ENCODE measurements around the gene CCL21. TPM values are rescaled to one million over a fixed set of nuclear protein-coding genes. Genes with fewer than 3 reads are reported as not detected.
A peak's percentile ranks its signal among the peaks of the same experiment; 100 is the strongest.

CCL21 gene
- total RNA-seq, 1 experiment from 2014 or later: not detected

DNA sequence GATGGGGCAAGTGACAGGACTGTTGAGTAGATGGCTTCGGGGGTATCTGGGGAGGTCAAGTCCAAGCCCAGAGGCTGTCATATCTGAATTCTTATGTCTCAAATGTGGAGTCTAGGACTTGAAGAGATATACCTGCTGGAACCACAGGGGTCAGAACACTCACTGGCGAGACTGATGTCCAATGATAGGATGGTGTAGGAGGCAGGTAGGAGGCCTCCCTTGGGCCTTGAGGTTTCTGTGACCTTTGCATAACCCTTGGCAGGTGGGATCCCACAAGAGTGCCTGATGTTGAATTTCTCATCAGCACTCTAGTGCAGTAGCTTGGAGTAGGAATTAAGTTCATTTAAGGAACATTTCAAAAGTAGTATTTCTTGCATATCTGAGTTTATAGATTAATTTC is 2.8 kb downstream of the CCL21 start:
- DNase-seq (ENCODE audit: low spot score): no peak

DNA sequence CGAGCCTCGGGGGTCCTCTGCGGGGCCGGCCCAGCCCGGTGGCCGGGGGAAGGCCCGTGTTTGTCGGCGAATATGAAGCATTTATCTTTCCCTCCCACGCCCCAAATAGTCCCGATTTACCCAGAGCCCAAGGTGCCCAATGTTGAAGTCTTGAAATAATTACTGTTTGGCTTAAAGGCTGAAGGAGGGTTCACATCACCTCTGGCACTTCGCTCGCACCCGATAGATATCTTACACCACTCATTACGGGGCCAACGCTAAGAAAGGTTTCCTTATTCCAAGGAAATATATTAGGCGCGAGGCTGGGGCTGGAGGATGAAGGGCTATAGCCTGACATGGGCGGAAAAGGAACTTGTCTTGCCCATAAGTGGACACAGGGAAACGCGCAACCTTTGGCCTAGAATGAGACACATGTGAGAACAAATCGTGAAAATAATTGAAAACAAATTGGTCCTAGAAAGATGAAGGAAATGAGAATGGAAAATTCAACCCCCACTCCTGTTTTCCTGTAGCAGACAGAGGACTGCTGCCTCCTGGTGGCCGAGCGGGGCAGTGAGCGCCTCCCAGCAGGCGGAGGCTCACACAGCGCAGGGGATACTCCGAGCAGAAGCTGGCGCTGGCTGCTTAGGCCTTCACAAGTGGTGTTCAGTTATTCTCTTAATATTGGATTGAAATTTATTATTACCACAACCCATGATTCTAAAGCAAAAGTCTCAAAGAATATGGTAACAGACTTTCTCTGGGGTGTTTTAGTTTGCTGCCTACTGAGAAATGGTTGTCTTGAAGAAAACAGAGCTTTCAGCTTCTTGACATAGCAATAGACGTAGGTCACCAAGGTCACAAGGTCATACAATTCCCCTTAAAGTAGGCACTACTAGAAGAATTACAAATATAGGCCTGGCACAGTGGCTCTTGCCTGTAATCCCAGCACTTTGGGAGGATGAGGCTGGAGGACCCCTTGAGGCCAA is 7.9 kb downstream of the CCL21 start:
- peak; percentile 51 for DNase-seq (ENCODE audit: low spot score)

DNA sequence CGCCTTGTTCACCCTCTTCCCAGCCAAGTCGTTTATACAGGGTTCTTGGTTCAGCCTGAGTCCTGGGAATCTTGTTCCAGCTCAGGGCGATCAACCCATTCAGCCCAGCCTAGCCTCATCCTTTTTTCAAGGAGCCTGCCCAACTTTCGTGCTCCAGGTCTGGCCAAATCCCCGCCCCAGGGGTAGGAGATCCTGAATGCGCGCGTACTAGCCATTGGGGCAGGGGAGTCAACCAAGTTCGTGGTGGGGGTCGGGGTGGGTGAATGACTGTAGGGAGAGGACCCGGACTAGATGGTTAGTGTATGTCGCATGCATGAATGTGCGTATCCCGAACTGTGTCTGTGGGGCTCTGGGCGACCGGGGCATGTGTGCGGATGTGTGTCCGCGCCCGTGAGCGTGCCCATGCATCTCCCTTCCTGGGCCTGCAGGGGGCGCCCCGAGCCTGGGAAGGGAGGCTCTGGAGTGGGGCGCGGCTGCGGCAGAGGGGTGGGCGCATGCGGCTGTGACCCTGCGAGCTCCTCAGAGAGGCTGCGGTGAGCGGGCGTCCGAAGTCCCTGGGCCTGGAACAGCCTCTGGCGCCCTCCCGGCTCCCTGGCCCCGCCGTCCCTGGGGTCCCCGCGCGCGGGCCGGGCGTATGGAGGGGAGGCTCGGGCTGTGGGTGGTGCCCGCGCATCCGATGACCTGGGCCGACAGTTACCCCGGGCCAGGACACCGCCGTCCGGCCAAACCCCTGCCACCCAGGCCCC is 8.7 kb downstream of the CCL21 start:
- DNase-seq (ENCODE audit: low spot score): peak; percentile 5

DNA sequence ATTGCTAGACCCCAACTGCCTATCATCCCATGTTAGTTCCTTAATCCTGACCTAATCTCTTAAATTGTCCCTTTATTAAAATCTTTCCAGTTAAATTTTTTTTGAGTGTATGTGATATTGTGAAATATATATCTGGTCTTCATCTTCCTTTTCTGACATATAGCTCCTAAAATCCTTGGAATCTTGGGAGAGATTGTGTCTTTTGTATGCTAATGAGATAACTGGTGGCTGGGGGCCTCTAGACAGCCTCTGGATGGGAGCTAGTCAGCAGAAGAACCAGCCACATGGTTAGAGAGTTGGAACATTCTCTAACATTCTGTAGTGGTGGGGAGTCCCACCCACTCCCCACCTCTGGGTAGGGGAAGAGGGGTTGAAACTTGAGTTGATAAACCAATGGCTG is 15.1 kb downstream of the CCL21 start:
- no peak for DNase-seq (ENCODE audit: low spot score)

DNA sequence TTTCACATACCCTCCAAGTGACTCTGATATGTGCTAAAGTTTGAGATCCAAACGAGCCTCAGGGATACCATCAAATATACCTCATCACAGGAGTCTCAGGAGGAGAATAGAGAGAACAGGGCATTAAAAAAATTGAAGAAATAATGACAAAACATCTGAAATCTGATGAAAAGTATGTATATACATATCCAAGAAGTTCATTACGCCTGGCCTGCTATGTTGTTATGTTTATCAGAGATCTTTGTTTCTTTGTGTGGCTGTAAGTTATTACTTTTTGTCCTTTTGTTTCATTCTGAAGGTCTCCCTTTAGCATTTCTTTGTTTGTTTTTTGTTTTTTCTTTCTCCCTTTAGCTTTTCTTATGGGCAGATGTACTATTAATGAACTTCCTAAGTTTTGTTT is 16.4 kb downstream of the CCL21 start:
- no peak for DNase-seq (ENCODE audit: low spot score)

DNA sequence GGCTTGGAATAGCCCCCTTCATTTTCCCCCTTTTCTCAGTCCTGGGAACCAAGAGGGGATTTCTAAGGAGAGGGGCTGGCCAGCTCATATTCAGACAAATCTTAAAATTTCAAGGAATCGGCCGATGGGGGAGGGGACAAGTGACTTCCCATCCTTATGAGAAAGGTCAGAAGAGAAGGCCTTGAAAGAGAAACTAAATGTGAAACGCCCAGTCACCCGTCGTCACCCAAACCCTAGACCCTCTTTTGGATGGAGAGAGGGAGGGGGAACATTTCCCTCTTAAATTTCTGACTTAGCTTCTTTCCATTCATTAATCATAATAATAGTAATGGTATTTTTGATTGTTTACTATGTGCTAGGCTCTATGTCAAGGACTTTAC is 18.0 kb downstream of the CCL21 start:
- DNase-seq (ENCODE audit: low spot score): no peak

DNA sequence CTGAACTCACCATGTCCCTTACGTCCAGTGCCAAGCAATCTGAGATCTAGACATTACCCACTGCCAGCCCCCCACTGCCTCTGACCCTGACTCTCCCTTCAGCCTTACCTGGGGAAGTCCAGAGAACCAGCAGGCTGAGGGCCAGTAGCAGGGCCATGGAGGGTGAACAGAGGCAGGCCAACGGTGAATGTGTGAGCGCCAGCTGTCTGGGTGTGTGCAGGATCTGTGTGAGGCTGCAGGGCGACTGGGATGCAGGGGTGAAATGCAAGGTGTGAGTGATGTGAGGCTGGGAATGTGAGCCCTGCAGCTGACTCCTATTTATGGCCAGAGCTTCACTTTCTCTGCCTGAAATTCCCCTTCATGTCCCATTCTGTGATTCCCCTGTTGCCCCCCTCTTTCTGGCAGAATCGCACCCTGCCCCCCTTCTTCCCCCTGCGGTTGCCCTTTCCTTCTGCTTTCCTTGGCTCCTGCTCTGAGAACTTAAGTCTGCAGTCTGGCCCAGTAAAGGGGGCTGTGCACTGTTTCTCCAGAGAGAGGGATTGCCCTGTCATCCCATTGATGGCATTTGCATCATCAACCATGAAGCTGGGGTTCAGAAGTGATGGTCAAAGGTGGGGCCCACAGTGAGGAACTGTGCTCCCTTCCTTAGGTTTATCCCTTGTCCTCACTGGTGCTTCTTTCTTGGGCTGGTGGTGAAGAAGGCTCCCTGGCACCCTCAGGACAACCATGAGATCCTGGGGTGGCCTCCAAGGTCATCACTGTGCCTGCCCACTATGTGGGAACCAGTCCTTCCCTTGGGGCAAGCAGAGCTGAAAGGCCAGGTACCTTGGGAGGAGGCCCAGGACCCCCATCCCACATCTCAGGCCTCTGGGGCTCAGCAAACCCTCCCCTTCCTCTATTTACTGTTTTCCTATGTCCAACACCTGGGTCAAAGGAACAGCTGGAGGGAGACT is 18.7 kb downstream of the CCL21 start, which contains the start of gene CCL19:
Gene CCL19, minus strand, starts transcription at position 294 of the 953 bp plus-strand sequence. Its CDS starts 137 bp downstream, at position 157.
- DNase-seq (ENCODE audit: low spot score): no peak

DNA sequence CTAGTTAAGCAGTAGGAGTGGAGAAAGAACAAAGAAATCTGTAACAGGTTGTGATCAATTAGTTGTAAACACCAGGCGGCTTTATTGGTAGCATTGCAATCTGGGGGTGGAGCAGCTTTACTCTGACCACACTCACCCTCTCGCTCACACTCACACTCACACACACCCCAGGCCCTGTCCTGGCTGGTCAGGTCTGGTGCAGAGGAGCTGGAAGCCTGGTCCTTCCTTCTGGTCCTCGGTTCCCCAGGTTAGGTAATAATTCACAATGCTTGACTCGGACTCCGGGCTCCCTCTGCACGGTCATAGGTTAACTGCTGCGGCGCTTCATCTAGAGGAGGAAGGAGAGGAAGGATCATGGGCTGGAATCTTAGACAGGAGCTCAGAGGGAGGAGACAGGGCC is 20.4 kb downstream of the CCL21 start:
- no peak for DNase-seq (ENCODE audit: low spot score)

DNA sequence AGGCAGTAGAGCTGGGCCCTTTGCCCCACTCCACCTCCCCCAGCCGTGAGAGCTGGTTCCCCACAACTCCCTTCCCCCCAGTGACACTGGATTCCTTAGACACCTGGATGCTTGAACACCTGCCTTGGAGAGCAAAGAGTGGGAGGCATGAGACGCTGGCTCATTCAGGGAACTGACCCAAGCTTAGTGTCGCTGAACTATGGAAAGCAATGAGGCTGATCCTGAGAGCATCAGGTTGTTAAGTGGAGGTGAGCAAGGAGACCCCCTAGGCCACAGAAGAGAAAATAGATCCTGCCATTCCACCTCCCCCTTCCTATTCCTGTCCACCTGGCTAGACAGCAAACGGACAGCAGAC is 20.8 kb downstream of the CCL21 start:
- no peak for DNase-seq (ENCODE audit: low spot score)

DNA sequence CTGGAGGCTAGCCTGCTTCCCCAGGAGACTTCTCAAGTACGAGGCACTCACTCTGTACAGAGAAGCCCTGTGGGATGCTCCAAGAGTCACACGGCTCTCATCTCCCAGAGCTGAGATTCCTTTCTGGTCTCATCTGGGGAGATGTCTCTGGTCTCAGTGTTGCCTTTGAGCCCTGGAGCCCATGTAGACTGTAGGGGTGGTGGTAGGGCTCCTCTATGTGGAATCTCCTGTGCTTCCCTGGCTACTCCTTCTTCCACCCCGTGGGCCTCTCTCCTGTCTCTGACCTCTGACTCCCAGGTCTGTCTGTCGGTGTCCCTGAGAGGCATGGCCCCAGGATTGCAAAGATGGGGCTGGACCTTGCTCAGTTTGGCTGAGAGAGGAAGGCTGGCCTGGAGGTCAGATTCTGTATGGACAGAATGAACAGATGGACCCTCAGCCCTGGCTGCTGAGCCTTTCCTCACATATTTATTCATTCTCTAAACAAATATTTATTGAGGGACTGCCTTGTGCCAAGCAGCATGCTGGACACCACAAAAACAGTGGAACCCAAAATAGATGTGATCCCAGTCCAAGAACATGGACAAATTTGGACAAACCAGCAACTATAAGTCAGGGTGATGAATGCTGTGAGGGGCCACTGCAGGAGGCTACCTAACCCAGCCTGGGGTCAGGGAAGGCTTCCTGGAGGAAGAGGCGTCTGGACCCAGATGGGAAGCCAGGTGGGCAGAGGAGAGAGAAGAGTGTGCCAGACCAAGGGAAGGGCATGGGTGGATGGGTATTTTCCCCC is 21.4 kb downstream of the CCL21 start:
- DNase-seq (ENCODE audit: low spot score): no peak

DNA sequence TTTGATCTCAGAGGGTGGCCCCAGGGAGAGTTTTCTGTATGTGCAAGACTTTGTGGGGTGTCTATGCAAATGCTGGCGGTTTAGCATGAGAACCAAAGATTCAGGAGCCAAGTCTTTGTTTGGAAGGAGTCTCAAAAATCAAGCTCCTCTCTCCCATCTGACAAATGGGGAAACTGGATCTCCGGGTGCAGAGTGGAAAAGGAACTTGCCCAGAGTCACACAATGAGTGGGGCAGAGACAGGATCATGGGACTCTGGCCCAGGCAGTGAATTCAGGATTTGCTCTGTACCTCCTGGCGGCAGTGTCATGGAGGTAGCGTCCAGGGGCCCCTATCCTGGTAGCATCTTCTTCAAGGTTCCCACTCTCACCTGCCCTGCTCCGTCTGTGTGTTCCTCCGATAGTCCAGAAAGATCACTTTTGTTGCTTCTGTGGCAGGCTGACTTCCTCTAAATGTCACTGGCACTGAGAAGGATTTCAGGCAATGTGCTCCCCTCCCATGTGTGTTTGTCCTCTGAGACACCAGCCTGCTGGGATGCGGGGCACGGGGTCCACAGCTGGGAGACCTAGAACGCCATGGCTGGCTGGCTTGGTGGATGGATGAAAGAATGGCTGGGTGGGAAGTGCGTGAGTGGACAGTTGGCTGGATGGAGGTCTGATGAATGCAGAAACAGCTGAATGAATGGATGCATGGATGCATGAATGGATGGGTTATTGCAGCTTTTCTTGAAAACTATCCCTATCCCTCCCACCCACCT is 22.5 kb downstream of the CCL21 start:
- no peak for DNase-seq (ENCODE audit: low spot score)

DNA sequence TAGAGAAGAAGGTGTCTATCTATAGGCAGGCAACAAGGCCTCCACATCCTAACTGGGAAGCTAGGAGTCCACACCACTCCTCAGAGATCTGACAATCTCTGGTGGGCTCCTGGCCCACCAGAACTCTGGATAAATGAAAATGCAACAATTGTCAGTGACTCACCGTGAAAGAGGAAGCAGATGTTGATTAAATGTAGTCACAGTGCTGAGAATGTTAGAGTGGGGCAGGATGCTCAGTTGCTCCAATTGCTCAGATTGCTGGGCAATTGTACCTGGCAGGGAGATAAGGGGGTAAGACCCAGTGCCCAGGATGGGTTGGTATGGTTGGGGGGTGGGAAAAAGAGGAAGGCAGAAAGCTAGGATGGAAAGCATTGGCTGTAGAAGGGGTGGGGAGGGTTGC is 23.2 kb downstream of the CCL21 start:
- no peak for DNase-seq (ENCODE audit: low spot score)

DNA sequence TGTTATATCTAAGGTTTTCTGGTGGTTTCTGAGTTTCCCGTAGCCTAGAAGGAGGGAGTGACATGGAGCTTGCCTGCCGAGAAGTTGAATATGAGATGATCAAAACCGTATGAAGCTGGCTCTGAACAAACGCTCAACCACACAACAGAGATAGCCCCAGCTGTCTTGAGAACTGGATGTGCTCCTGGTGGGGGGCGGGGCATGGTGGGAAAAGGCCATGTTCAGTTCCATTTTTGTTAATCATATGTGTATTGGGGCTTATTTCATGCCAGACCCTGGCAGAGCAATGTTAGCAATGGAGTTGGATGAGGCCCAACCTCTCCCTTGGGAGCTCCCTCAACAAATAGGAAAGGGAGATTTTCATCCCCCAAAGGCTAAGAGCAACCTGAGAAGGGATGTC is 23.7 kb downstream of the CCL21 start:
- no peak for DNase-seq (ENCODE audit: low spot score)

DNA sequence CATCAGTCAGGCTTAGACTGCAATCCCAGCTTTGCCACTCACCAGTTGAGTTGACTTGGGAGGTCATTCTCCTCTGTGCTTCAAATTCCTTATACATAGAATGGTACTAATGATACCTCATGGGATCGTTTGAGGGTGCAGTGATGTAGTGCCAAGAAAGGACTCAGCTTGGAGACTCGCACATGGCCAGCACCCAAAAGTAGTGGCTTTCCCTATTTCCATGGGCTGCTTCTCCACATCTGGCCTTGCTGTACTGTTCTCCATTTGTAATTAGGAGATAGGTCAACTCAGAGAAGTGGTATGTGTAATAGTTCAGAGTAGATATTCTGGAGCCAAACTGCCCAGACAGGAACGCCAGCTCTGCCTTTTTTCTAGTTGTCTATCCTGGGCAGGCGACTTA is 24.3 kb downstream of the CCL21 start:
- no peak for DNase-seq (ENCODE audit: low spot score)

DNA sequence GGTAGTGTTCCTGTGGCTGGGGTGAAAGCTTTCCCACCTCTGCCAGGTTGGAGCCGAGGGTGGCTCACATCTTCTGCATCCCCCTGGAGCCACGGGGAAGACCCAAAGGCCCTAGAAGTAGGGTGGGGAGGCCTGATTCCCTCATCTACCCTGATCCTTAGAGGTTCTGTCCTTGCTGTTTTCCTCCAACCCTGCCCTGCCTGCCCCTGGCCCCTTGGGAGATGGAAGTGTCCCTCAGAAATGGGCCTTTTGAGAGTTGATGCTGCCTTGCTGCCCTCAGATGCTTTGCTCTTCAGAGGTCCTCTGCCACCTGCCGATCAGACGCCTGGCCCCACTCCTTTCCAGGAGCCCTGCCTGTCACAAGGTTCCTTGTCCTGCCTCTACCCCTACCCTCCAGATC is 25.1 kb downstream of the CCL21 start:
- no peak for DNase-seq (ENCODE audit: low spot score)

DNA sequence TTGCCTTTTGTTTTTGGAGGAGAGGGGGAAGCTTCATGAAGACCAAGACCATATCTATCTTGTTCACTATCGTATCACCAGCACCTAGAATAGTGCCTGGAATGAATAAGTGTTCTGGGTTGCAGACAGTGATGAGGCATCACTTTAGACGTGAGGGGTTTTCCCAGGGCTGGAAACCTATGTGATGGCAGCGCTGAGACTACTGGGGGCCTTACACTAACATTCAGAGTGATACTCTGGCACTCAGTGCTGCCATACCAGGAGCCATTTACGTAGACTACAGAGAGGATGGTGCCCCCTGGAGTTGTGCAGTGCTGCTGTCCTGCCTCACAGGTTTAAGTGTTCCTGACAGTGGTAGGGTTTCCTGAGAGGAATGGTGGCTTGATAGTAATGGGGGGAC is 25.8 kb downstream of the CCL21 start:
- DNase-seq (ENCODE audit: low spot score): no peak

DNA sequence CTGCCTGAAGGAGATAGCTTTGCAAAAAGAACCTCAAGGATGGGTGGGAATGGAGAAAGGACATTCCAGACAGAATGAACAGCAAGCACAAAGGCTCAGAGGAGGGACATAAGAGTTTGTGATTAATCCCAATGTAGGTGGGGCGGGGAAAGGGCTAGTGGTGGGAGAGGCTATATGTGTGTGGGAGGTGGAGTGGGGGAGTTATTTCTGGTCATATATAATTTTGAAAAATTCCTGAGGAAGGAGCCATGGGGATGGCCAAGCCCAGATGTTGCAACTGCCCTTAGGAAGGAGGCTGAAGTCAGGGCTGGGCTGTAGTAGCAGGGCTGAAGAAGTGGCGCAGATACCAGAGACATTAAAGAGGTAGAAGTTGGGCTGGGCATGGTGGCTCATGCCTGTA is 34.1 kb downstream of the CCL21 start:
- no peak for DNase-seq (ENCODE audit: low spot score)

DNA sequence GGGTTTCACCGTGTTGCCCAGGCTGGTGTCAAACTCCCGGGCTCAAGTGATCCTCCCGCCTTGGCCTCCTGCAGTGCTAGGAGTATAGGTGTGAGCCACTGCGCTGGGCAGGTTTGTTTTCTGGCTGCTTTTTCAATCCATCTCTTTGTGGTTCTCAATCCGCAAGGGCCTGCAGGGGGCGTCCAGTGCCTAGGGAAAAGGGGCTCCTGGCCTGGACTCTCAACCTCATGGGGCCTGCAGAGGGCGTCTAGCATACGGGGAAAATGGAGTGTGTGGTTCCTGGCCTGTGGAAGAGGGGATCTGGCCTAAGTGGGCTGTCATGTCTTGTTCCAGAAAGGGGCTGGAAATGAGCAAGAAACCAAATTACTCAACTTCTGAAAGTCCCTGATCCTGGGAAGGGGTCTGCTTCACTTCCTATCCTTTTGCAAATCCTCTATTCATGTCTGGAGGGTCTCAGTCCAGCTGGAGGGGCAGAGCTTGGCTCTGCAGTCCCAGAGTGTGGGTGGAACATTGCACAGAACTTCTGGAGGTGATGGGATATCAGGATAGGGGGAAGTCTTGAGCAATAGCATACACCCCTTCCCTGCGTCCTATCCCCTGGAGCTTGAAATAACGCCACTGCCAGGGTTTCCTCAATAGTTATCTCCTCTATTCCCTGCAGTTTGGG is 34.8 kb downstream of the CCL21 start:
- DNase-seq (ENCODE audit: low spot score): peak; percentile 28

DNA sequence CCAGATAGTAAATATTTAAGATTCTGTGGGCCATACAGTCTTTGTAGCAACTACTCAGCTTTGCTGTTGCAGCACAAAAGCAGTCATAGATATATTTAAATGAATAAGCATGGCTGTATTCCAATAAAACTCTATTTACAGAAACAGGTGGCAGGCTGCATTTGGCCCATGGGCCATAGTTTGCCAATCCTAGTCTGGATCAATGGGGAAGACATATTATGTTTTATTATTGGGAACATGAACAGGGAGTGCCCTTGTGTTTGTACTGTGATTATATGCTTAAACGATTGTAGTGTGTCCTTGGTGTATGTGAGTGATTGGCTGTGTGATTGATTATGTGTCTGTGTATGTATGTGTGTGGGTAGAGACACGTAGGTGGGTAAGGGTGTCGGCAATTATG is 35.5 kb downstream of the CCL21 start:
- no peak for DNase-seq (ENCODE audit: low spot score)

DNA sequence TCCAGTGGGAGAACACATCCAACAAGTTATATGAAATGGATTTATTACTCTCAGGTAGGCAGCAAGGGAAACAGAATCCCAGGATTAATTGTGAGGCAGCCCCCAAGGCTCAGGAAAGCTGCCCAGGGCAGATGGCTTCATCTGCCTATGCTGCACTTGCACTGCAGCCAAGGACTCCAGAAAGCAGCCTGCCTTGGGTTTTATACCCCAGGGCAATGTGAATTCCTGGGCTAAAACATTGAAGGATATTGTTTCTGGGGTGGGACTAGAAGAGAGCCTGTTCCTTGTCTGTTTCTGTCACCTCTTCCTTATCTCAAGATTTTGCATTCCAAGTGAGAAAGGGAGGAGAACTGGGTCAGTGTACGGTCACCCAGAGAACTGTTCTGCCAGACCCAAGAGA is 38.6 kb downstream of the CCL21 start:
- DNase-seq (ENCODE audit: low spot score): no peak
